HepG2 (cell line): ENCODE data around the gene KCNMA1. TPM values are rescaled to one million over a fixed set of nuclear protein-coding genes. Genes with fewer than 3 reads are reported as not detected.

Source experiments
- ATAC-seq: fragments of 200-7000 bp; cut with Tn5 transposase; 3 replicates; pipeline ENCODE4 v1.9.1; 2020; ENCODE audit warnings: mild to moderate bottlenecking, moderate library complexity
- BruUV-seq: library from RNA; stranded (reverse); fragments of 400-500 nt; replicated peaks from 2 replicates; lab custom pipeline; 2021; lab: Mats Ljungman, UMichigan
- CTCF ChIA-PET: fragments of 300-600 bp; formaldehyde crosslinking; extraction: SDS; loops from one replicate; lab custom pipeline; 2021; ENCODE audit warnings: low total read pairs, inconsistent platforms, low intra/inter-chr PET ratio; lab: Yijun Ruan, JAX
- POLR2A ChIA-PET: fragments of 350-600 bp; sonication (Branson Sonifier 250); formaldehyde crosslinking; loops from one replicate; lab custom pipeline; 2020; ENCODE audit warnings: antibody characterized with exemption, inconsistent platforms; lab: Yijun Ruan, JAX
- DNase-seq: peaks from one replicate; pipeline ENCODE4 v3.0.0-alpha.2; 2015; ENCODE audit warnings: low spot score
- FAIRE-seq: peaks from 3 replicates; lab custom pipeline; 2011; peaks lifted over from hg19 to GRCh38; lab: Jason Lieb, UNC
- H2AFZ ChIP-seq: one replicate; pipeline ENCODE4 v1.6.1; 2011; ENCODE audit warnings: low read length, inconsistent platforms
- H3K27ac ChIP-seq: fragments of 300-600 bp; 3 replicates; pipeline ENCODE4 v1.8.0; 2011; ENCODE audit warnings: mixed run types, mild to moderate bottlenecking, mixed read lengths, low read length, inconsistent platforms; ENCODE audit not compliant: insufficient read depth; ENCODE audit errors: extremely low read length
- H3K27me3 ChIP-seq, 2 experiments: fragments of 200-600 bp in 1 of 2; 2 replicates in 1 of 2; 3 replicates in 1 of 2; pipeline versions ENCODE4 v1.6.0 to v1.8.0; 2011; ENCODE audit warnings: low read length in 2 of 2, mild to moderate bottlenecking in 2 of 2, moderate library complexity in 2 of 2, inconsistent platforms in 1 of 2; ENCODE audit not compliant: insufficient read depth in 2 of 2, control insufficient read depth in 1 of 2
- H3K36me3 ChIP-seq, 2 experiments: fragments of 200-600 bp in 1 of 2; replicated peaks in 1 of 2; 2 replicates in 1 of 2; 3 replicates in 1 of 2; pipeline versions ENCODE4 v1.5.1 to v1.8.0; 2011; ENCODE audit warnings: low read length in 2 of 2, inconsistent platforms in 1 of 2; ENCODE audit not compliant: insufficient read depth in 2 of 2, control insufficient read depth in 1 of 2
- H3K4me1 ChIP-seq: 2 replicates; pipeline ENCODE4 v1.5.1; 2012; ENCODE audit warnings: low read length, inconsistent platforms; ENCODE audit not compliant: insufficient read depth
- H3K4me2 ChIP-seq: 2 replicates; pipeline ENCODE4 v1.6.0; 2011; ENCODE audit warnings: low read depth, low read length, inconsistent platforms
- H3K4me3 ChIP-seq, 3 experiments: fragments of 200-600 bp in 1 of 3; sonication (generic), shearing (Covaris generic) in 1 of 3; replicated peaks in 1 of 3; 2 replicates each; pipeline ENCODE4 v1.5.1; 2011 to 2016; ENCODE audit warnings: low read length in 3 of 3, inconsistent platforms in 2 of 3, low read depth in 2 of 3, mild to moderate bottlenecking in 2 of 3, control low read depth in 1 of 3, mixed read lengths in 1 of 3; ENCODE audit not compliant: insufficient read depth in 1 of 3
- H3K79me2 ChIP-seq: one replicate; pipeline ENCODE4 v1.6.1; 2011; ENCODE audit warnings: low read length, inconsistent platforms; ENCODE audit not compliant: insufficient read depth
- H3K9ac ChIP-seq: 2 replicates; pipeline ENCODE4 v1.6.0; 2011; ENCODE audit warnings: mild to moderate bottlenecking, low read depth, low read length, inconsistent platforms; ENCODE audit not compliant: insufficient read depth
- H3K9me3 ChIP-seq: 2 replicates; pipeline ENCODE4 v1.5.1; 2012; ENCODE audit warnings: mild to moderate bottlenecking, low read length
- H4K20me1 ChIP-seq: 2 replicates; pipeline ENCODE4 v1.6.0; 2011; ENCODE audit warnings: inconsistent platforms, mild to moderate bottlenecking, low read length, moderate library complexity; ENCODE audit not compliant: insufficient read depth
- CBX2 ChIP-seq, 2 experiments: fragments of 200-600 bp in 1 of 2; sonication (generic); formaldehyde crosslinking in 1 of 2; IDR thresholded peaks; 2 replicates each; pipeline versions ENCODE4 v1.7.0 to v1.8.1; 2018 to 2022; ENCODE audit warnings: low read depth in 2 of 2, low read length in 1 of 2, mild to moderate bottlenecking in 1 of 2, missing genetic modification reagents in 1 of 2
- WGBS: methylation state at CpG from one replicate; pipeline ENCODE4 v1.1.6; 2017; ENCODE audit warnings: low lambda C conversion rate; 5-methylcytosine and 5-hydroxymethylcytosine counted together
- in situ Hi-C: cut with HindIII; loops from 2 replicates; pipeline ENCODE4 v1.10.0; 2017; ENCODE audit warnings: low pct_unique_long_range_greater_than_20kb; ENCODE audit not compliant: extremely low pct_ligation_motif_present
- intact Hi-C: fragments of 100-400 bp; cut with micrococcal nuclease; formaldehyde crosslinking; loops from one replicate; pipeline ENCODE4 v1.10.0; 2022; ENCODE audit not compliant: unreplicated experiment
- polyA plus RNA-seq, 8 experiments: library from polyadenylated mRNA; depleted of rRNA in 3 of 8; stranded (reverse) in 7 of 8; unstranded in 1 of 8; fragments of >200 nt; fragmentation: Illumina TruSeq in 4 of 8; extraction: Trizol in 4 of 8; gene quantifications; 2 replicates each; pipeline versions ENCODE4 v1.2.1 to v1.2.3, GENCODE V29; 2011 to 2016; ENCODE audit warnings: low read depth in 4 of 8, missing spikeins in 1 of 8, mixed read lengths in 1 of 8; ENCODE audit not compliant: insufficient read depth in 1 of 8
- total RNA-seq, 5 experiments: library from RNA; depleted of rRNA; stranded (reverse); fragments of >200 nt; fragmentation: Illumina TruSeq; extraction: Trizol; gene quantifications; 2 replicates each; pipeline ENCODE4 v1.2.3, GENCODE V29; 2016; ENCODE audit warnings: low read depth in 1 of 5
- TF ChIP-seq, protein P1 (sequence below): IDR thresholded peaks from 2 replicates; pipeline ENCODE4 v1.6.1; 2012; ENCODE audit warnings: inconsistent platforms

KCNMA1 gene
- total and polyA plus RNA-seq, 2 of the 13 experiments (the other 11 are each of a cell fraction or from before 2014, with no cell fraction given) = 0.02 TPM; not detected in 1

DNA sequence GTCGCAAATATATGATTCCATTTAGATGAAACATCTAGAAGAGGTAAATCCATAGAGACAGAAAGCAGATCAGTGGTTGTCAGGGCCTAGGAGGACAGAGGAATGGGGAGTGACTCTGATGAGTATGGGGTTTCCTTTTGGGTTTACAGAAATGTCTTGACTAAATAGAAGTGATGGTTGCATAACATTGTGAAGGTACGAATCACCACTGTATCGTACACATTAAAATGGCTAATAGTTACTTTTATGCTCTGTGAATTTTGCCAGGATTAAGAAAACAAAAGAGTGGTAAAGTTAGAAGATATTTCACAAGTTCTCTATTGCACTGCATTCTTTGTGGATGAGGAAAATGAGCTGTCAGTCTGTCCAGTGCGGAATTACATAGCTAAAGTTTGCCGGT lies 407.4 kb downstream of the KCNMA1 start:
- H2AFZ ChIP-seq = no peak overlapping the region
- intact Hi-C loops = no loop called here
- no peak overlapping the region for H3K27ac ChIP-seq
- H3K9me3 ChIP-seq = no peaks in the 10 kb centered on the region
- no peaks in the 10 kb centered on the region for H3K36me3 ChIP-seq
- no peaks in the 10 kb centered on the region for H3K27me3 ChIP-seq
- DNase-seq = no peak
- BruUV-seq = no TSS peak
- no peaks in the 10 kb centered on the region for H4K20me1 ChIP-seq
- POLR2A ChIA-PET = no interaction called here
- in situ Hi-C loops = no loop called here
- no peaks in the 10 kb centered on the region for H3K4me1 ChIP-seq
- 43% methylated on average over 5 of the region's 5 CpGs for WGBS
- H3K79me2 ChIP-seq = no peaks in the 10 kb centered on the region
- CTCF ChIA-PET = no interaction called here
- no peak overlapping the region for H3K9ac ChIP-seq
- ATAC-seq = no peak
- no peak for FAIRE-seq
- no peak overlapping the region for H3K4me2 ChIP-seq
- no peak for TF ChIP-seq CBX2 (IDR thresholded peaks at IDR 0.05; ENCODE audit: low read depth, low read length)
- TF ChIP-seq CBX2 (CRISPR knock-in tag; IDR thresholded peaks at IDR 0.05; ENCODE audit: low read depth) = no peak
- H3K4me3 ChIP-seq = no peak overlapping the region

DNA sequence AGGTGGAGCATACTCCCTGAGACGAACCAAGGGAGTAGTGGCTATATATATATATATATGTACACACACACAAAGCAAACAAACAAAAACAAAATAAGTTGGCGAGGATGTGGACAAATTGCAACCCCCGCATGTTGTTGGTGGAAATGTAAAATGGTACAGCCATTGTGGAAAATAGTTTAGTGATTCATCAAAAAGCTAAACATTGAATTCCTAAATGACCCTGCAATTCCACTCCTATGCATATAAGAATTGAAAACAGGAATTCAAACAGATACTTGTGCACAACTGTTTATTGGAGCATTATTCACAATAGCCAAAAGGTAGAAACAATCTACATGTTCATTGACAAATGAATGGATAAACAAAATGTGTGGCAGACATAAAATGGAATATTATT lies 407.9 kb downstream of the KCNMA1 start:
- in situ Hi-C loops = no loop called here
- Histone ChIP-seq H4K20me1 (no peaks in the 10 kb centered on the region), H3K9me3 (no peaks in the 10 kb centered on the region), H3K36me3 (no peaks in the 10 kb centered on the region), H3K79me2 (no peaks in the 10 kb centered on the region), H3K4me2 (no peak overlapping the region), H3K4me1 (no peaks in the 10 kb centered on the region), H2AFZ (no peak overlapping the region), H3K4me3 (no peak overlapping the region), H3K9ac (no peak overlapping the region), H3K27me3 (no peaks in the 10 kb centered on the region), H3K27ac (no peak overlapping the region)
- TF ChIP-seq, protein P1, sequence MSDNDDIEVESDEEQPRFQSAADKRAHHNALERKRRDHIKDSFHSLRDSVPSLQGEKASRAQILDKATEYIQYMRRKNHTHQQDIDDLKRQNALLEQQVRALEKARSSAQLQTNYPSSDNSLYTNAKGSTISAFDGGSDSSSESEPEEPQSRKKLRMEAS = no peak
- intact Hi-C loops = no loop called here
- ATAC-seq = no peak
- CTCF ChIA-PET = no interaction called here
- no peak for FAIRE-seq
- BruUV-seq = no TSS peak
- no peak for DNase-seq
- 65% methylated on average over 3 of the region's 3 CpGs for WGBS
- POLR2A ChIA-PET = no interaction called here
